ENCODE measurements around the gene DPH3. TPM values are rescaled to one million over a fixed set of nuclear protein-coding genes. Genes with fewer than 3 reads are reported as not detected.

Gene DPH3
- polyA plus RNA-seq, 2 donors: 5.2 to 7.8 TPM

DNA sequence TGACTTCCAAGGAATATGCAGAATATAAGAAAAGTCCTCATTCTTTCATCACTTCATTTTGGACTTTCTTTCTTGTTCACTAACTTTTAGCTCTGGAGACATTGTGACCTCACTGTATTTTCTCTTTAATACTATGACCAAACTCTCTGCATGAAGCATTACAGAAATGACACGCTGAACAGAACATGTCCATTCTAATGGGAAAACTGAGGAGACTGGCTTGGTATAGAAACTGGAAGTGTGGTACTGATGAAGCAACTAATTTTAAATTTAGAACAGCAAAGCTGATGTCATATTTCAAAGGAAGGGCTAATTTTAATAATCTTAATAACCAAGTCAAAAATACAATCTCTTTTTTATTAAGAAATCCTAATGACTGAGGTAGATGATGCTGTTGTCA lies 4.7 kb downstream of the DPH3 start:
- Histone ChIP-seq H3K4me3 (ENCODE audit: low read depth in 1 of 2, low read length in 2 of 2) (no peak overlapping the region), H3K27ac (ENCODE audit: low read depth in 2 of 2, low read length in 1 of 2) (no peak overlapping the region), H3K36me3 (ENCODE audit: control insufficient read depth in 2 of 2, insufficient read depth in 2 of 2, low read length in 1 of 2) (peaks cover 0 to 6% of the 10 kb centered on the region in 2 donors), H3K4me1 (ENCODE audit: control insufficient read depth in 2 of 2, insufficient read depth in 2 of 2, low read length in 1 of 2) (no peaks in the 10 kb centered on the region), H3K9me3 (ENCODE audit: control insufficient read depth in 2 of 2, insufficient read depth in 1 of 2, low read depth in 1 of 2, low read length in 1 of 2) (no peaks in the 10 kb centered on the region), H3K27me3 (ENCODE audit: control insufficient read depth in 1 of 2, insufficient read depth in 2 of 2, low read length in 2 of 2) (no peaks in the 10 kb centered on the region)
- WGBS, 2 donors: 91 to 95% methylated on average over 1 of the region's 1 CpG

DNA sequence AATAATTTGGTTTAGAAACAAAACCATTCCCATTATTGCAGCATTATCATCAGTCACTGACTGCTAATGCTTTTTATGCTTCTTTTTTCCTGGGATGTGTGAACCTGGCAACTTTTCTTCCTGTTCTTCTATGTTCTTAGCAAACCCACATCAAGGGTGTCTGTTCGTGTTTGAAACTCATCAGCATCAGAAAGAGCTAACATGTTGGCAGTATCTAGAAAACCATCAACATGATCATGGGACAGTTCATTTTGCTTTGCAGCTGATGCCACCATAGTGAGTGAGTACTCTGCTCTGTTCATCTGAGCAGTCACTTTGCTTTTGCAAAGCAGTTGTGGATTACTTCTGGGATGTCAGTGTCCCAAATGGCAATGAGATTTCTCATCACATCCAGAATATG lies 5.9 kb downstream of the DPH3 start:
- WGBS, 2 donors: 73% methylated on average over 1 of the region's 1 CpG
- H3K4me3 ChIP-seq (ENCODE audit: low read depth in 1 of 2, low read length in 2 of 2): no peak overlapping the region
- H3K27me3 ChIP-seq (ENCODE audit: control insufficient read depth in 1 of 2, insufficient read depth in 2 of 2, low read length in 2 of 2): no peaks in the 10 kb centered on the region
- H3K36me3 ChIP-seq (ENCODE audit: control insufficient read depth in 2 of 2, insufficient read depth in 2 of 2, low read length in 1 of 2): peaks cover 0 to 6% of the 10 kb centered on the region in 2 donors
- H3K27ac ChIP-seq (ENCODE audit: low read depth in 2 of 2, low read length in 1 of 2): no peak overlapping the region
- no peaks in the 10 kb centered on the region for H3K4me1 ChIP-seq (ENCODE audit: control insufficient read depth in 2 of 2, insufficient read depth in 2 of 2, low read length in 1 of 2)
- H3K9me3 ChIP-seq (ENCODE audit: control insufficient read depth in 2 of 2, insufficient read depth in 1 of 2, low read depth in 1 of 2, low read length in 1 of 2): no peaks in the 10 kb centered on the region

DNA sequence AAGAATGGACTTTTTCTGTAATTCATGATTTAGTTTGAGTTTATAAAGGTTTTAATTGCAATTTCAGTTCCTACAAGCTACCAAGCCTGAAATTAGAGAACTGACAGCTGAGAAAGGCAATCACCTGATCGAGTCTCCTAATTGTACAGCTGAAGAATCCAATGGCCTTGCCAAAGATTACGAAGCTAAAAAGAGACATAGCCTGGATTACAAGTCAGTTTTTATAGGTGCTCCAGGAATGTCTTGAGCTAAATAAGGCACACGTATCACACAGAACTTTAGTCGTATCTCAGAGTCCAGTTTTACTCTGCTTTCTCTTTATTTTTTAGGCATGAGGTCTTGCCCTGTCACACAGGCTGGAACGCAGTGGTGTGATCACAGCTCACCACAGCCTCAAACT lies 6.6 kb downstream of the DPH3 start:
- WGBS, 2 donors: 82 to 86% methylated on average over 5 of the region's 5 CpGs
- H3K4me1 ChIP-seq (ENCODE audit: control insufficient read depth in 2 of 2, insufficient read depth in 2 of 2, low read length in 1 of 2): peaks cover 0 to 3% of the 10 kb centered on the region in 2 donors

DNA sequence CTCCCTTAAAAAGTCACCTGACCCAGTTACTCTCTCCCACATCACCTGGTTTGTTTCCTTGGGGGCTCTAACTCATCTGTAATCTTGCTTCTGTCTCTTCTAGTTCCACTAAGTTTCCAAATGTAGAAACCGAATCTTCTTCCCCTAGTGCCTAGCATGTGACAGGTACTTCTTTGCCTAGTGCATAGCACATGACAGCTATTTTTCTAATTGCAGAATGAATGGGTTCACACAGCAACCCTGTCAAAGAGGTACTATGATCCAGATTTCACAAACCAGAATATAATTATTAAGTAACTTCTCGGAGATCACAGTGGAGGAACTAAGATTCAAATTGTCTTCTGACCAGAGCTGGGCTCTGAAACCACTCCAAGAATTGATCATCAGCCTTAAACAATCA lies 7.4 kb downstream of the DPH3 start:
- Histone ChIP-seq H3K27ac (ENCODE audit: low read depth in 2 of 2, low read length in 1 of 2) (no peak overlapping the region), H3K4me3 (ENCODE audit: low read depth in 1 of 2, low read length in 2 of 2) (no peak overlapping the region), H3K27me3 (ENCODE audit: control insufficient read depth in 1 of 2, insufficient read depth in 2 of 2, low read length in 2 of 2) (no peaks in the 10 kb centered on the region), H3K9me3 (ENCODE audit: control insufficient read depth in 2 of 2, insufficient read depth in 1 of 2, low read depth in 1 of 2, low read length in 1 of 2) (no peaks in the 10 kb centered on the region), H3K36me3 (ENCODE audit: control insufficient read depth in 2 of 2, insufficient read depth in 2 of 2, low read length in 1 of 2) (peaks cover 0 to 6% of the 10 kb centered on the region in 2 donors), H3K4me1 (ENCODE audit: control insufficient read depth in 2 of 2, insufficient read depth in 2 of 2, low read length in 1 of 2) (peaks cover 0 to 3% of the 10 kb centered on the region in 2 donors)
- 88 to 89% methylated on average over 2 of the region's 2 CpGs for WGBS, 2 donors

More for the DNA sequence above, 6.6 kb downstream of the DPH3 start:
- no peak overlapping the region for H3K4me3 ChIP-seq (ENCODE audit: low read depth in 1 of 2, low read length in 2 of 2)
- H3K36me3 ChIP-seq (ENCODE audit: control insufficient read depth in 2 of 2, insufficient read depth in 2 of 2, low read length in 1 of 2): peaks cover 0 to 6% of the 10 kb centered on the region in 2 donors
- no peak overlapping the region for H3K27ac ChIP-seq (ENCODE audit: low read depth in 2 of 2, low read length in 1 of 2)
- H3K9me3 ChIP-seq (ENCODE audit: control insufficient read depth in 2 of 2, insufficient read depth in 1 of 2, low read depth in 1 of 2, low read length in 1 of 2): no peaks in the 10 kb centered on the region
- H3K27me3 ChIP-seq (ENCODE audit: control insufficient read depth in 1 of 2, insufficient read depth in 2 of 2, low read length in 2 of 2): no peaks in the 10 kb centered on the region

DNA sequence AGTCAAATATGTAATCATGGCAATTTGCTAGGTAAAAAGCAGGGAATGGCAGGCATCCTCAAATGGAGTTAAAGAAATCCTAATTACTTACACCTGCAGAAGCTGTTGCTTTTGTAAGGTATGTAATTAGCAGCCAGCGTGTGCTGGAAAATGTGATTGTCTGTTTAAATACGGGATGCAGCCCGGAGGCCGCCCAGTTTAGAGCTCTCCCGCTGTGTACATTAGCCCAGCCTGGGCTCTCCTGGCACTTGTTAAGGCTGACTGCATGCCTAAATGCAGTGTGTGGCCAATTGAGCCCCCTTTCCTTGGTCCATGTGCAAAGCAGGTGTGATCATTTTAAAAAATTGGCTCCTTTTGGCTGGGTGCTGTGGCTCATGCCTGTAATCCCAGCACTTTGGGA lies 9.0 kb downstream of the DPH3 start:
- Histone ChIP-seq H3K4me1 (ENCODE audit: control insufficient read depth in 2 of 2, insufficient read depth in 2 of 2, low read length in 1 of 2) (peaks cover 0 to 3% of the 10 kb centered on the region in 2 donors), H3K9me3 (ENCODE audit: control insufficient read depth in 2 of 2, insufficient read depth in 1 of 2, low read depth in 1 of 2, low read length in 1 of 2) (no peaks in the 10 kb centered on the region), H3K36me3 (ENCODE audit: control insufficient read depth in 2 of 2, insufficient read depth in 2 of 2, low read length in 1 of 2) (peaks cover 0 to 6% of the 10 kb centered on the region in 2 donors), H3K4me3 (ENCODE audit: low read depth in 1 of 2, low read length in 2 of 2) (no peak overlapping the region), H3K27me3 (ENCODE audit: control insufficient read depth in 1 of 2, insufficient read depth in 2 of 2, low read length in 2 of 2) (no peaks in the 10 kb centered on the region), H3K27ac (ENCODE audit: low read depth in 2 of 2, low read length in 1 of 2) (no peak overlapping the region)
- WGBS, 2 donors: 91 to 92% methylated on average over 5 of the region's 5 CpGs

DNA sequence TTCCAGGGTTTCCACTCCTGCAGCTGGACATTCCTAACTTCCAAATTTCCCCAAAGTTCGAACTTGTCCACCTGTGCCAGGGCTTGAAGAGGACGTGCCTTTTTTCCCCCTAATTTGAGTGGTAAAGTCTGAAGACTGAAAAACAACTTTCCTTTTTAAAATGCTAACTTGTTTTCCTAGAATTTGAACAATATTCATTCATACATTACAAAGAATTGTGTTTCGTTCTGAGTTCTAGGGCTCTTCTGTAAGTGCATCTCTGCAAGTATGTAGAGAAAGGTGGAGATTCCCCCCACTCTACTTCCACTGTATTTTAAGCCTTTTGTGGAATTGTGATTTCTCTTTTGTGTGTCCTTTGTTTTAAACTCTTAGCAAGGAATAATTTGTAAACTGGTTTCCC lies 9.4 kb downstream of the DPH3 start:
- Histone ChIP-seq H3K36me3 (ENCODE audit: control insufficient read depth in 2 of 2, insufficient read depth in 2 of 2, low read length in 1 of 2) (peaks cover 0 to 6% of the 10 kb centered on the region in 2 donors), H3K4me1 (ENCODE audit: control insufficient read depth in 2 of 2, insufficient read depth in 2 of 2, low read length in 1 of 2) (peaks cover 0 to 3% of the 10 kb centered on the region in 2 donors), H3K27me3 (ENCODE audit: control insufficient read depth in 1 of 2, insufficient read depth in 2 of 2, low read length in 2 of 2) (no peaks in the 10 kb centered on the region), H3K27ac (ENCODE audit: low read depth in 2 of 2, low read length in 1 of 2) (no peak overlapping the region), H3K9me3 (ENCODE audit: control insufficient read depth in 2 of 2, insufficient read depth in 1 of 2, low read depth in 1 of 2, low read length in 1 of 2) (no peaks in the 10 kb centered on the region), H3K4me3 (ENCODE audit: low read depth in 1 of 2, low read length in 2 of 2) (no peak overlapping the region)
- 74 to 81% methylated on average over 3 of the region's 3 CpGs for WGBS, 2 donors

DNA sequence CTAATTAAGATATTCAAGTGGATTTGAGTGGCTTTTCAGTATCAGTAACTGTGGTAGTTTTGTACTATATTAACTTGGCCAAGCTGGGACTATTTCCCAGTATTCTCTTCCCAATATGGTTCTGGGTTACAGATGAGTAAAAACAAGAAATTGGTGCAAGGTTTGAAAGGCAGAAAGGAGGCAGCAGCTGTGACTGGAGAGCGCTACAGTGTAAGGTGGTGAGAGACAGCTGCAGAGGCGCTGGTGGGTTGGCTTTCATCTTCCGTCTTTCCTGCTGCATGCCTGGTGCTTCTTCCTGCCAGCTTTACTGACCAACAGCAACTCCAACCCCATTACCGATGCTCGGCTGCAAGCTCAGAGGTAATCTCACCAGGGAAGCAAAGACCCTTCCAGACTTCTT lies 9.8 kb downstream of the DPH3 start:
- H3K4me1 ChIP-seq (ENCODE audit: control insufficient read depth in 2 of 2, insufficient read depth in 2 of 2, low read length in 1 of 2): peaks cover 0 to 3% of the 10 kb centered on the region in 2 donors
- 76% methylated on average over 5 of the region's 5 CpGs for WGBS, 2 donors
- H3K36me3 ChIP-seq (ENCODE audit: control insufficient read depth in 2 of 2, insufficient read depth in 2 of 2, low read length in 1 of 2): peaks cover 0 to 6% of the 10 kb centered on the region in 2 donors
- no peak overlapping the region for H3K27ac ChIP-seq (ENCODE audit: low read depth in 2 of 2, low read length in 1 of 2)
- no peak overlapping the region for H3K4me3 ChIP-seq (ENCODE audit: low read depth in 1 of 2, low read length in 2 of 2)
- H3K9me3 ChIP-seq (ENCODE audit: control insufficient read depth in 2 of 2, insufficient read depth in 1 of 2, low read depth in 1 of 2, low read length in 1 of 2): no peaks in the 10 kb centered on the region
- no peaks in the 10 kb centered on the region for H3K27me3 ChIP-seq (ENCODE audit: control insufficient read depth in 1 of 2, insufficient read depth in 2 of 2, low read length in 2 of 2)

DNA sequence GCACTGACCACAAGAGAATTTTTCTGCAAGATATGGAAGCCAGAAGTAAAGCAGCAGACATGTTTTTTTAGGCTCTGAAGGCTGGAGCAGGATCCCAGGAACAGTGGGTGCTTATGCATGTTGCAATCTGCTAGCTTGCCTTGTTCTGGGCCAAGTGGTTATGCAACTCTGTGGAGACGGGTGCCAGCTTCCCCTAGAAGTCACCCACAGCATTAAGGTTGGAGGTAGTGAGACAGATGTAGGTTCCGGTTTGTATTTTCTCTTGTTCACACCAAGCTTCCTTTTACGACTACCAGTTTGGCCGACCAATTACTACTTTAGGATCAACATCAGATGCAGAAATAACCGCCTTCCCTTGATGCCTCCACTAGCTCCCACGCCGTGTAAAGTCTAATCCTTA lies 11.1 kb downstream of the DPH3 start:
- Histone ChIP-seq H3K4me1 (ENCODE audit: control insufficient read depth in 2 of 2, insufficient read depth in 2 of 2, low read length in 1 of 2) (peaks cover 0 to 3% of the 10 kb centered on the region in 2 donors), H3K4me3 (ENCODE audit: low read depth in 1 of 2, low read length in 2 of 2) (no peak overlapping the region), H3K27ac (ENCODE audit: low read depth in 2 of 2, low read length in 1 of 2) (no peak overlapping the region), H3K9me3 (ENCODE audit: control insufficient read depth in 2 of 2, insufficient read depth in 1 of 2, low read depth in 1 of 2, low read length in 1 of 2) (no peaks in the 10 kb centered on the region), H3K27me3 (ENCODE audit: control insufficient read depth in 1 of 2, insufficient read depth in 2 of 2, low read length in 2 of 2) (no peaks in the 10 kb centered on the region), H3K36me3 (ENCODE audit: control insufficient read depth in 2 of 2, insufficient read depth in 2 of 2, low read length in 1 of 2) (no peaks in the 10 kb centered on the region)
- 77 to 78% methylated on average over 7 of the region's 7 CpGs for WGBS, 2 donors

DNA sequence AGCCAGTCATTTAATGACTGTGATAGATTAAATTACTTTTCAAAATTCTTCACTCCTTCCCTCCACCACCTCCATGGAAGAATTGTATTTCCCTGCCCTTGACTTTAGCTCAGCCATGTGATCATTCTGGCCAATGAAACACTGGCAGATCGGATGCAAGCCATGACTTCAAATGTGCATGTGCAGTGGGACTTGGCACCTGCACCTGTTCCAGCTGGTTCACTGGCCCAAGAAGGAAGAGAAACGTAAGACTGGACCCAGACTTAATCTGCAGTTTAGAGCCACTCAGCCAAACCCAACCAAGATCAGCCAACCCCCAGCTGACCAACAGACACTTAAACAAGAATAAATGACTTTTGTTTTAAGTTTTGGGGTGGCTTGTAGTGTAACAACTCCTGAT lies 11.8 kb downstream of the DPH3 start:
- no peaks in the 10 kb centered on the region for H3K36me3 ChIP-seq (ENCODE audit: control insufficient read depth in 2 of 2, insufficient read depth in 2 of 2, low read length in 1 of 2)
- H3K27ac ChIP-seq (ENCODE audit: low read depth in 2 of 2, low read length in 1 of 2): no peak overlapping the region
- H3K27me3 ChIP-seq (ENCODE audit: control insufficient read depth in 1 of 2, insufficient read depth in 2 of 2, low read length in 2 of 2): no peaks in the 10 kb centered on the region
- no peak overlapping the region for H3K4me3 ChIP-seq (ENCODE audit: low read depth in 1 of 2, low read length in 2 of 2)
- peaks cover 0 to 3% of the 10 kb centered on the region in 2 donors for H3K4me1 ChIP-seq (ENCODE audit: control insufficient read depth in 2 of 2, insufficient read depth in 2 of 2, low read length in 1 of 2)
- no peaks in the 10 kb centered on the region for H3K9me3 ChIP-seq (ENCODE audit: control insufficient read depth in 2 of 2, insufficient read depth in 1 of 2, low read depth in 1 of 2, low read length in 1 of 2)
- 72 to 75% methylated on average over 2 of the region's 2 CpGs for WGBS, 2 donors

DNA sequence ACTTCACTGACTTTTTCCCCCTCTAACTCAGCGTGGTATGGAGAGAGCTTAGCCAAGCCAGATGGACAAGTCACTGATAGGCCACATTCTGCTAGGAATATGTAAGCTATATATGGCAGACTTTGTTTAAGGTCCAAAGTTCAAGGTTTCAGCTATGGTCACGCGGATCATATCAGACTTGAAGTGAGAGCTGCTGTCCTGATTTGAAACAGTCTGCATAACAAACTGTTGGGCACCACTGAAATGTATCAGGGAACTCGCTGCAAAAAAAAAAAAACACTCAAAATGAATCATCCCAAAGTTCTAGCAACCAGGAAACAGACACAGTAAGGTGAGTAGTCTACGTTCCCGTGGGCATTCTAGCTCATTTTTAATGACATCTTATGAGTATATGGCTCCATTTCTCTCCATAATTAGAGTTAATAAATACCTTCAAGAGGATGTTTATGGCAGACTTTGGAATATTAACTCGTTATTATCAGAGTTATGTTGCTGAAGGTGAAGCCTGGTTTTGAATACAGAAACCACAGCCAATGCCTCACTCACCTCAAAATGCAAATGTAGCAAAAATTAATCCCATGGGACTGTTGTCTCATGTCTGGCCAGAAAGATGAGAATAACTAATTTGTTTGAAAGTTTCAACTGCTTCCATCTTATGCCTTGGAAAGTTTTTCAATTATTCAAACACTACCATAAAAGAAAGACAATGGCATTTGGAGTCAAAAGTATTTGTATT lies 12.3 kb downstream of the DPH3 start:
- 47 to 69% methylated on average over 7 of the region's 7 CpGs for WGBS, 2 donors
- H3K4me3 ChIP-seq (ENCODE audit: low read depth in 1 of 2, low read length in 2 of 2): no peak overlapping the region
- H3K27ac ChIP-seq (ENCODE audit: low read depth in 2 of 2, low read length in 1 of 2): no peak overlapping the region
- no peaks in the 10 kb centered on the region for H3K27me3 ChIP-seq (ENCODE audit: control insufficient read depth in 1 of 2, insufficient read depth in 2 of 2, low read length in 2 of 2)
- H3K4me1 ChIP-seq (ENCODE audit: control insufficient read depth in 2 of 2, insufficient read depth in 2 of 2, low read length in 1 of 2): peaks cover 0 to 3% of the 10 kb centered on the region in 2 donors
- H3K36me3 ChIP-seq (ENCODE audit: control insufficient read depth in 2 of 2, insufficient read depth in 2 of 2, low read length in 1 of 2): no peaks in the 10 kb centered on the region
- no peaks in the 10 kb centered on the region for H3K9me3 ChIP-seq (ENCODE audit: control insufficient read depth in 2 of 2, insufficient read depth in 1 of 2, low read depth in 1 of 2, low read length in 1 of 2)

Data from esophagus (tissue), 2 donors.